ENCODE measurements around the gene GATA2. TPM values are rescaled to one million over a fixed set of nuclear protein-coding genes. Genes with fewer than 3 reads are reported as not detected.

The GATA2 gene
- total and polyA plus RNA-seq, 2 donors (not counting 1 experiment from before 2014, with no cell fraction given), result 0.27 TPM; not detected in 1

DNA sequence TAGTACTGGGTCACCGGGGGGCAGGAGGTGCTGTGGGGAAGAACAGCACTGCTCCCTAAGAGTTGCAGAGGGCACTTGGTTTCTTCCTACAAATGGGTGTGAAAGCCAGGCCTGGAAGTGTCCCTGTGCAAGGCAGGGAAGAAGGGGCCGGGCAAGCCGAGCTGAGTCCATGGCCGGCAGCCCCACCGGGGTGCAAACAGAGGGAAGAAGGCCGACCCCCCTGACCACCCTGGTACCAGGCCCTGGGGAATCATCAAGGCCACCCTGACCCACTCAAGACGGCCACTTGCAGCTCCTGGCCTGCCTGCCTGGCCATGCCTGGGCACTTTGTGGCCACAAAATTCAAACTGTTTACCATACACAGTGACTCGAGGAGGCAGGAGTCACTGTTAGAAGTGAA is 17.6 kb downstream of the GATA2 start:
- Mint-ChIP-seq H3K4me3 (no peak overlapping the region), H3K9me3 (ENCODE audit: insufficient read depth) (no peaks in the 10 kb centered on the region), H3K4me1 (no peaks in the 10 kb centered on the region), H3K27me3 (peaks cover 41% of the 10 kb centered on the region), H3K27ac (no peak overlapping the region)
- Histone ChIP-seq H3K9me3 (ENCODE audit: control extremely low read depth in 1 of 3, control insufficient read depth in 2 of 3, insufficient read depth in 1 of 3, low read length in 2 of 3) (no peaks in the 10 kb centered on the region), H3K36me3 (replicated peaks in 1 of 2; ENCODE audit: control extremely low read depth in 1 of 2, control insufficient read depth in 1 of 2, extremely low read depth in 1 of 2, insufficient read depth in 2 of 2, low read length in 1 of 2) (no peaks in the 10 kb centered on the region), H3K9ac (ENCODE audit: low read length) (no peak overlapping the region), H3K4me3 (ENCODE audit: control extremely low read depth in 1 of 5, extremely low read depth in 1 of 5, insufficient read depth in 1 of 5, low read depth in 2 of 5, low read length in 4 of 5) (no peak overlapping the region), H3K27me3 (replicated peaks in 1 of 4; ENCODE audit: control extremely low read depth in 1 of 4, control insufficient read depth in 3 of 4, insufficient read depth in 4 of 4, low read length in 3 of 4) (peaks cover 0 to 16% (median 3%) of the 10 kb centered on the region in 4 experiments), H4K20me1 (ENCODE audit: control insufficient read depth, insufficient read depth, low read length, poor library complexity, severe bottlenecking) (no peaks in the 10 kb centered on the region), H3K4me1 (ENCODE audit: control insufficient read depth in 2 of 2, insufficient read depth in 2 of 2, low read length in 2 of 2) (no peaks in the 10 kb centered on the region), H3K27ac (ENCODE audit: low read length in 2 of 2) (no peak overlapping the region), H3K79me2 (ENCODE audit: control insufficient read depth, insufficient read depth, low read length) (no peaks in the 10 kb centered on the region), H2AFZ (ENCODE audit: insufficient read depth, low read depth, low read length, poor library complexity, severe bottlenecking) (no peak overlapping the region), H3K4me2 (replicated peaks; ENCODE audit: low read depth, low read length, poor library complexity, severe bottlenecking) (no peak overlapping the region)
- POLR2A ChIA-PET, result no interaction called here
- CTCF ChIA-PET, result no interaction called here
- intact Hi-C loops (cut with micrococcal nuclease), result no loop called here
- WGBS (ENCODE audit: insufficient coverage), result 95% methylated on average over 6 of the region's 8 CpGs
- no peak for DNase-seq
- TF ChIP-seq EZH2 (IDR thresholded peaks at IDR 0.05; ENCODE audit: borderline replicate concordance, insufficient read depth, low read depth, low read length, poor library complexity, severe bottlenecking), result no peak
- TF ChIP-seq, protein P1, sequence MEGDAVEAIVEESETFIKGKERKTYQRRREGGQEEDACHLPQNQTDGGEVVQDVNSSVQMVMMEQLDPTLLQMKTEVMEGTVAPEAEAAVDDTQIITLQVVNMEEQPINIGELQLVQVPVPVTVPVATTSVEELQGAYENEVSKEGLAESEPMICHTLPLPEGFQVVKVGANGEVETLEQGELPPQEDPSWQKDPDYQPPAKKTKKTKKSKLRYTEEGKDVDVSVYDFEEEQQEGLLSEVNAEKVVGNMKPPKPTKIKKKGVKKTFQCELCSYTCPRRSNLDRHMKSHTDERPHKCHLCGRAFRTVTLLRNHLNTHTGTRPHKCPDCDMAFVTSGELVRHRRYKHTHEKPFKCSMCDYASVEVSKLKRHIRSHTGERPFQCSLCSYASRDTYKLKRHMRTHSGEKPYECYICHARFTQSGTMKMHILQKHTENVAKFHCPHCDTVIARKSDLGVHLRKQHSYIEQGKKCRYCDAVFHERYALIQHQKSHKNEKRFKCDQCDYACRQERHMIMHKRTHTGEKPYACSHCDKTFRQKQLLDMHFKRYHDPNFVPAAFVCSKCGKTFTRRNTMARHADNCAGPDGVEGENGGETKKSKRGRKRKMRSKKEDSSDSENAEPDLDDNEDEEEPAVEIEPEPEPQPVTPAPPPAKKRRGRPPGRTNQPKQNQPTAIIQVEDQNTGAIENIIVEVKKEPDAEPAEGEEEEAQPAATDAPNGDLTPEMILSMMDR (IDR thresholded peaks at IDR 0.05), result no peak
- no peak for ATAC-seq (ENCODE audit: low read depth)

DNA sequence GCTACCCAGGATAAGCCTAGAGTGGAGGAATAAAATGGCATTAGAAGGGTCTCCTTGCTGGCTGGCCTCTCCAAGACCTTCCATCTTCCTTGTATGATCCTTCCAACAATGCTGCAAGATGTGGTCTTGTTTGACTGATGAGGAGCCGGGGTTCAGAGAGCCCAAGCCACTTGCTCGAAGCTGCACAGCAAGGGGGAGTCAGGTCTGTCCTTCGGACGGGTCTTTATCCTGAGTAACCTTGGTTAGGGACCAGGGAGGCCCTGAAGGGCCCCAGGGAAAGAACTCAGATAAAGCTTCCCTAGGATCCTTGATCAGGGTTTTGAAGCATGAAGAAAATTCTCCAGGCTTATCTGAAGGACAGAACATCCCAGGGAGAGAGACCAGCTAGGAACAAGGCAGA is 19.3 kb downstream of the GATA2 start:
- TF ChIP-seq, protein P1 (IDR thresholded peaks at IDR 0.05), result no peak
- TF ChIP-seq EZH2 (IDR thresholded peaks at IDR 0.05; ENCODE audit: borderline replicate concordance, insufficient read depth, low read depth, low read length, poor library complexity, severe bottlenecking), result no peak
- H3K27me3 Mint-ChIP-seq, result peaks cover 40% of the 10 kb centered on the region
- Histone ChIP-seq H3K4me1 (ENCODE audit: control insufficient read depth in 2 of 2, insufficient read depth in 2 of 2, low read length in 2 of 2) (no peaks in the 10 kb centered on the region), H3K27me3 (replicated peaks in 1 of 4; ENCODE audit: control extremely low read depth in 1 of 4, control insufficient read depth in 3 of 4, insufficient read depth in 4 of 4, low read length in 3 of 4) (peaks cover 0 to 13% (median 3%) of the 10 kb centered on the region in 4 experiments), H3K4me2 (replicated peaks; ENCODE audit: low read depth, low read length, poor library complexity, severe bottlenecking) (no peak overlapping the region), H3K79me2 (ENCODE audit: control insufficient read depth, insufficient read depth, low read length) (no peaks in the 10 kb centered on the region), H3K27ac (ENCODE audit: low read length in 2 of 2) (no peak overlapping the region), H3K9ac (ENCODE audit: low read length) (no peak overlapping the region), H3K36me3 (replicated peaks in 1 of 2; ENCODE audit: control extremely low read depth in 1 of 2, control insufficient read depth in 1 of 2, extremely low read depth in 1 of 2, insufficient read depth in 2 of 2, low read length in 1 of 2) (no peaks in the 10 kb centered on the region), H4K20me1 (ENCODE audit: control insufficient read depth, insufficient read depth, low read length, poor library complexity, severe bottlenecking) (no peaks in the 10 kb centered on the region), H3K4me3 (ENCODE audit: control extremely low read depth in 1 of 5, extremely low read depth in 1 of 5, insufficient read depth in 1 of 5, low read depth in 2 of 5, low read length in 4 of 5) (no peak overlapping the region), H3K9me3 (ENCODE audit: control extremely low read depth in 1 of 3, control insufficient read depth in 2 of 3, insufficient read depth in 1 of 3, low read length in 2 of 3) (no peaks in the 10 kb centered on the region), H2AFZ (ENCODE audit: insufficient read depth, low read depth, low read length, poor library complexity, severe bottlenecking) (no peak overlapping the region)
- WGBS (ENCODE audit: insufficient coverage), result 74% methylated on average over 4 of the region's 4 CpGs
- ChIA-PET CTCF (no interaction called here), POLR2A (no interaction called here)
- H3K4me3 Mint-ChIP-seq, result no peak overlapping the region
- H3K9me3 Mint-ChIP-seq (ENCODE audit: insufficient read depth), result no peaks in the 10 kb centered on the region
- no peaks in the 10 kb centered on the region for H3K4me1 Mint-ChIP-seq
- no peak overlapping the region for H3K27ac Mint-ChIP-seq
- intact Hi-C loops (cut with micrococcal nuclease), result no loop called here
- ATAC-seq (ENCODE audit: low read depth), result no peak
- DNase-seq, result no peak

Measured in B cell (primary cell).